PFSK-1 (cell line): ENCODE results near the gene SYN1.

Experiments
- POLR2AphosphoS5 ChIP-seq: IDR thresholded peaks from 2 replicates; pipeline ENCODE4 v1.6.1; 2012; ENCODE audit warnings: low read depth, mild to moderate bottlenecking, control low read depth, low read length, moderate library complexity
- REST ChIP-seq, 2 experiments: IDR thresholded peaks; 2 replicates each; pipeline versions ENCODE4 v1.6.1 to v1.8.0; 2011 to 2012; ENCODE audit warnings: low read depth in 2 of 2, low read length in 2 of 2, control low read depth in 1 of 2, inconsistent platforms in 1 of 2, mild to moderate bottlenecking in 1 of 2, moderate library complexity in 1 of 2; ENCODE audit not compliant: insufficient read depth in 1 of 2
- SIN3A ChIP-seq: IDR thresholded peaks from 2 replicates; pipeline ENCODE4 v1.6.1; 2012; ENCODE audit warnings: mild to moderate bottlenecking, low read length, moderate library complexity, borderline replicate concordance; ENCODE audit not compliant: insufficient read depth
- TAF1 ChIP-seq: IDR thresholded peaks from 2 replicates; pipeline ENCODE4 v1.6.1; 2012; ENCODE audit warnings: low read length, control low read depth, borderline replicate concordance; ENCODE audit not compliant: insufficient read depth

DNA sequence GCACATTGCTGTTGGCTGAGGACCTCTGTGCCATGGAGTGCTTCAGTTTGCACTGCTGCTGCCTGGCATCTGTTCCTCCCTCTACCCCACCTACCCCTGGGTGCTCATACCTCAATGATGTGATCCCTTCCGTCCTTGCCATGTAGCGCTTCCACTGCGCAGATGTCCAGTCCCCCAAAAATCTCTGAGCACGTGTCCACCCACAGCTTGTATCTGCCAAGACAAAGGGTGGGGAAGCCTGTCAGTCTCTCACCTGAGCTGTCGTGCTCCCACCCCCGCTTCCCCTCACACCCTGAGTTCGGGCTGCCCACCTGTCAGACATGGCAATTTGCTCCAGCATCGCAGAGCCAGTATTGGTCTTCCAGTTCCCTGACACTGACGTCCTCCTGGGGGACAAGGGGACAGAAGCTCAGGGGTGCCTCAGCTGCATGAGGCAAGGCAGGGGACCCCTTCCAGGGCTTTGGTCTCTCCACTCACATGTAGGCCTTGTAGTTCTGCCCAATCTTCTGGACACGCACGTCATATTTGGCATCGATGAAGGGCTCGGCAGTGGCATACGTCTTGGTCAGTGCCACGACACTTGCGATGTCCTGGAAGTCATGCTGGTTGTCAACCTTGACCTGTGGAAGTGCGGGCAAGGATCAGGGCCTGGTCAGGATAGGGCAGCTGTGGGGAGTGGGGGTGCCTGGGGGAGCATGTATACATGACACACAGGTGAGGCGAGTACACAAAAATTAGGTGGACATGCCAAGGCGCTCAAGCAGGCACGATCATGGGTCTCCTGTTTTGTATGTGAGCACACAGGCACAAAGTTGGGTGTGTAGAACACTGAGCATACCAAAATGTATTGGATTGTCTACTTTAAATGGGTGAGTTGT is 43.4 kb downstream of the SYN1 start:
- TF ChIP-seq REST (IDR thresholded peaks at IDR 0.05; ENCODE audit: insufficient read depth in 1 of 2, low read depth in 2 of 2, low read length in 2 of 2) = no peak
- TF ChIP-seq POLR2AphosphoS5 = no peak
- no peak for TF ChIP-seq TAF1
- TF ChIP-seq SIN3A = no peak
